Erythroblast (primary cell): ENCODE results near the gene ANKIB1.

Source experiments
- GATA1 ChIP-seq: IDR thresholded peaks from 2 replicates; pipeline ENCODE4 v1.6.1; 2011; ENCODE audit warnings: low read depth, mild to moderate bottlenecking, control low read depth, low read length, moderate library complexity
- POLR2A ChIP-seq: IDR thresholded peaks from 2 replicates; pipeline ENCODE4 v1.6.1; 2011; ENCODE audit warnings: mild to moderate bottlenecking, low read length

GRCh38 chr7:92425311-92425947 is 179.7 kb downstream of the ANKIB1 start:
- no peak for TF ChIP-seq POLR2A
- no peak for TF ChIP-seq GATA1
